Measurements from ENCODE around the gene CORO7. TPM values are rescaled to one million over a fixed set of nuclear protein-coding genes. Genes with fewer than 3 reads are reported as not detected.
"Not testable (repeated sequence)": the region's sequence is repeated elsewhere in the genome, so short reads cannot be mapped to it uniquely, and the experiment has no call there.

The CORO7 gene
- total RNA-seq, 1 experiment from 2014 or later, result 16.5 TPM

DNA sequence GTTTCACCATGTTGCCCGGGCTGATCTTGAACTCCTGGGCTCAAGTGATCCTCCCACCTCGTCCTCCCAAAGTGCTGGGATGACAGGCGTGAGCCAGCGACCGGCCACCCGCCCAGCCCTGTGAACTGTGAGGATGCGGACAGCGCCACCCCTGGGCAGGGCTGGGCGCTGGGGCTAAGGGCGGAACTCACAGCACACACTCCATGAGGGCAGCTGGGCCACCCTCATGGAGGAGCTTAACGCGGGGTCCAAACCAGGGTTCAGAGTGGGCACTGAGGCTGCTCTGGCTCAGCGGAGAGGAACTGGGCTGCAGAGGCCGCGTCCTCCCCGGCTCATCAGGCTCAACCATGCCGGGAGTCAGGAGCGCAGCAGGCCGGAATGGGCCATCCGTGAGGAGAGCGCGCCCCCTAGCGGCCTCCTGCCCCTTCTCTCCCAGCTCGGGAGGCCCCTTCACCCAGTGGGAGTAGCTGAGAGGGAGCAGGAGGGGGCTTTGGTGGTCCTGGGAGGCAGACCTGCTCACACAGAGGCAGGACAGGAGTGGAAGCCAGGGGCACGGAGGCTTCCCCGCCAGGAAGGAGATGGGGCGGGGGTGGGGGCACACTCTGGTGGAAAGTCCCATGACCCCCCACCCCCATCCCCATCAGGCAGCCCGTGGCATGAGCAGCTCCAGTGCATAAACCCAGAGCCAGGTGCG is 13.8 kb downstream of the CORO7 start:
- DNase-seq (ENCODE audit: low spot score), result peak; percentile 73

GRCh38 chr16:4401510-4401909 is 14.9 kb downstream of the CORO7 start:
- DNase-seq (ENCODE audit: low spot score), result no peak

GRCh38 chr16:4401094-4401501 is 15.3 kb downstream of the CORO7 start:
- DNase-seq (ENCODE audit: low spot score), result no peak

GRCh38 chr16:4399001-4399730 is 17.2 kb downstream of the CORO7 start:
- DNase-seq (ENCODE audit: low spot score), result no peak

DNA sequence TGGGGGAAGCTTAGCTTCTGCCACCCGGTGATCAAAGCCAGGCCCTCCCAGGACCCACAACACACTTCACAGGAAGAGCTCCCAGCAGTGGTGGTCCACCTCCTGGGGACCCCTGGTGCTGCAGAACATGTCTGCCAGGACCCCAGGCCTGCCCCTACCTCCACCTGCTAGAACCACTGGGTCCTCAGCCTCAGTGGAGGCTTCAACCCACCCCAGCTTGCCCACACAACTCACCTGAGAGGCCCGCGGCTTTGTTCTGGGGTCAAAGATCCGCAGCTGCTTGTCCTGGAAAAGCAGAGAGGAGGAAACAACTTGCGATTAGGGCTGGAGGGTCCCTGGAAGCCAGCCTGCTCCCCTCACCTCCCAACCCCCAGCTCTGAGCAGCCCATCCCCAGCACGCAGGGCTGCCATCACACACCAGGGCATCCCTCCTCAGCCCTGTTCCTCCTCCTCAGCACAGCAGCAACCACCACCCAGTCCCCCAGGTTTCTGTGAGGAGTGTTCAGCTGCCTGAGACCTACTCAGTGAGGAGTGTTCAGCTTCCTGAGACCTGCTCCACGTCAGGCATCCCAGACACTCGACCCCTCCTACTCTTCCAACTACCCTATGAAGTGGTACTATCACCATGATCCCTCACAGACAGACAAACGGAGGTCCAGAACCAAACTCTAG is 21.2 kb downstream of the CORO7 start:
- no peak for DNase-seq (ENCODE audit: low spot score)

DNA sequence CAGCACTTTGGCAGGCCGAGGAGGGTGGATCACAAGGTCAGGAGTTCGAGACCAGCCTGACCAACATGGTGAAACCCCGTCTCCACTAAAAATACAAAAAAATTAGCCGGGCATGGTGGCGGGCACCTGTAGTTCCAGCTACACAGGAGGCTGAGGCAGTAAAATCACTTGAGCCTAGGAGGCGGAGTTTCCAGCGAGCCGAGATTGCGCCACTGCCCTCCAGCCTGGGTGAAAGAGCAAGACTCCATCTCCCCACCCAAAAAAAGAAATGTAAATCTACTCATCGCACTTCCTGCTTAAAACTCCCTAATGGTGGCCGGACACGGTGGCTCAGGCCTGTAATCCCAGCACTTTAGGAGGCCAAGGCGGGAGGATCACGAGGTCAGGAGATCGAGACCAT is 22.5 kb downstream of the CORO7 start:
- DNase-seq (ENCODE audit: low spot score), result not testable (repeated sequence)

- peak; percentile 85 for DNase-seq (ENCODE audit: low spot score)
These were observed 23.2 kb downstream of the CORO7 start for GRCh38 chr16:4393240-4393600.

- peak; percentile 86 for DNase-seq (ENCODE audit: low spot score)
These were observed 23.8 kb downstream of the CORO7 start for GRCh38 chr16:4392382-4393239.

GRCh38 chr16:4391631-4392381 is 24.6 kb downstream of the CORO7 start:
- DNase-seq (ENCODE audit: low spot score), result no peak

- no peak for DNase-seq (ENCODE audit: low spot score)
These were observed 25.8 kb downstream of the CORO7 start for GRCh38 chr16:4390266-4391260.

GRCh38 chr16:4389051-4389955 is 27.1 kb downstream of the CORO7 start:
- no peak for DNase-seq (ENCODE audit: low spot score)

DNA sequence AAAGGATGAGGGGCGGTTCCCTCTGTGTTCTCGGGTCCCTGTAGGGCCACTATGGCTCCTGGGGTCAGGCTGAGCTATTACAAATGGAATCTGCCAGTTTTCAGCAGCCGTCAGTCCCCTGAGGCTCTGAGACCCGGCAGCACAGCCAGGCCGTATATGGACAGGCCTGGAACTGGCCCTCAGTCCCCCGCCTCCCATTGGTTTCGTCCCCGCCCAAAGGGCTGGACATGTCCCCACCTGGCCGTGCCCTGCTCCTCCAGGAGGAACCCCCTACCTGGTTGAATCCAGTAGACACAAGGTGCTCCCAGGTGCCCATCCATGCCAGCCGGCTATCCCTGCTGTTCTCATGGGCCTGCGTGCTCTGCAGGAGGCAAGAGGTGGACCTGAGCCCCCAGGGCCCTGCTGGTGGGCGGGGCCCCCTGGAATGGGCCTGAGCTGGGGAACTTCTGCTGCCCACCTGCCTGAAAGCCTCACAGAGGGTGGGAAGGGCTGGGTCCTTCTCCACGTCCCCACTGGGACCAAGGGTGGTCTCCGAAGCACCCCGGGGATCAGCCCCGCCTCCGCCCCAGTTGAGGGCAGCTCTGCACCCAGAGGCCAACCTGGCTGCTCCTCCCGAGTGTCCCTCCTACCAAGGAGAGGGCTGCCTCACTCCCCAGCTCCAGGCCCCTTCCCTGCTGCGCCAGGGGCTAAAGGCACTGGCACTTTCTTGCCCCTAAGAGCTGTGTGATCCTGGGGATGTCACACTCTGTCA is 27.9 kb downstream of the CORO7 start:
- DNase-seq (ENCODE audit: low spot score), result peak; percentile 41

DNA sequence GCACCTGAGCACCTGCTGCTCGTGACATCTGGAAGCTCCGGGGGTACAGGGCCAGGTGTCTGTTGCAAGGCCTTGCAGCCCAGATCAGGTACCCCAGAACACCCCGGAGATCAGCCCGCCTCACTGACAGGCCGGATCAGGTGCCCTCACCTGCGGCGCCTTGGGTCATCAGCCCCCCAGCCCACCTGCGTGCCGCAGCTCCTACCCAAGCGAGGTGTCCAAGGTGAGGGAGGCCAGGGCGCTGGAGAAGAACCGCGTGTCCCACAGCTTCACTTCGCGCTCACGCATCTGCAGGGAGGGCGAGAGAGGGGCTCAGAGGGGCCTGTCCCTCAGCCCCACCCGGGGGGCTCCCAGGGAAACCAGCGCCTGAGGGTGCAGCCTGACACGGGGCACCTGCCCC is 28.6 kb downstream of the CORO7 start:
- DNase-seq (ENCODE audit: low spot score), result no peak

- no peak for DNase-seq (ENCODE audit: low spot score)
These were observed 29.3 kb downstream of the CORO7 start for GRCh38 chr16:4386951-4387565.

DNA sequence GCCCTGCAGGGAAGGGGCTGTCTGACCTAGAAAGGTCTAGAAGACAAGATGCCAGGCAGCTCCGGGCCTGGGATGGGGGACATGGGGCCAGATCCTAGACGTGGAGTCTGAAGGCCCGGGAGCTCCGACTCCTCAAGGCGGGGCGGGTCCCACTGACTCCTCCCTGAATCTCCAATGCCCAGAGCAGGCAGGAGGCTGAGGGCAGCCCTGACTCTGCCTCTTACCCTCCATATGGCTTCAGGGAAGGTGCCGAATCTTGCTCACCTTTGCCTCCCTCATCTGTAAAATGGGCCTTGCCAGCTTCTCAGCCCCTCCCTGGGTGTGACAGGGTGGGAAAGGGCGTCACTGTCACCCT is 30.0 kb downstream of the CORO7 start:
- peak; percentile 50 for DNase-seq (ENCODE audit: low spot score)

- DNase-seq (ENCODE audit: low spot score), result no peak
These were observed 30.5 kb downstream of the CORO7 start for GRCh38 chr16:4385789-4386450.

- DNase-seq (ENCODE audit: low spot score), result no peak
These were observed 31.2 kb downstream of the CORO7 start for GRCh38 chr16:4385066-4385788.
